CD4-positive, alpha-beta T cell treated with Interleukin-15 for 1 hour (primary cell): ENCODE measurements around the gene SV2C.

Source experiments
- DNase-seq: peaks from one replicate; pipeline ENCODE4 v3.0.0-alpha.2; 2020

The SV2C gene

GRCh38 chr5:76388791-76389512 lies 305.8 kb downstream of the SV2C start:
- DNase-seq = no peak

GRCh38 chr5:76389513-76390154 lies 306.5 kb downstream of the SV2C start:
- no peak for DNase-seq

GRCh38 chr5:76391014-76391413 lies 307.8 kb downstream of the SV2C start:
- no peak for DNase-seq

- DNase-seq = no peak
These were observed 310.0 kb downstream of the SV2C start for GRCh38 chr5:76393035-76393680.

GRCh38 chr5:76397200-76397599 lies 314.0 kb downstream of the SV2C start:
- DNase-seq = no peak

GRCh38 chr5:76399268-76399667 lies 316.1 kb downstream of the SV2C start:
- no peak for DNase-seq

GRCh38 chr5:76400466-76400865 lies 317.3 kb downstream of the SV2C start:
- DNase-seq = no peak

- DNase-seq = peak; percentile 49
These were observed 318.6 kb downstream of the SV2C start for GRCh38 chr5:76401801-76402250.

GRCh38 chr5:76402251-76402885 lies 319.2 kb downstream of the SV2C start:
- DNase-seq = peak; percentile 91

GRCh38 chr5:76402886-76403765 lies 319.9 kb downstream of the SV2C start, which contains the start of gene IQGAP2:
Gene IQGAP2, plus strand, starts transcription at chr5:76403285. Its CDS starts 261 bp downstream, at chr5:76403546.
- peak; percentile 93 for DNase-seq
